ENCODE results near the gene SLC35F6. TPM values are rescaled to one million over a fixed set of nuclear protein-coding genes. Genes with fewer than 3 reads are reported as not detected.

Gene SLC35F6
- total and polyA plus RNA-seq, 4 donors, result 11.4 to 30.7 (median 19.0) TPM

- Histone ChIP-seq H3K36me3 (ENCODE audit: control insufficient read depth in 4 of 4, insufficient read depth in 3 of 4, low read depth in 1 of 4, low read length in 3 of 4) (no peaks in the 10 kb centered on the region), H3K27me3 (ENCODE audit: control insufficient read depth in 4 of 4, insufficient read depth in 4 of 4, low read length in 3 of 4) (no peaks in the 10 kb centered on the region), H3K9ac (ENCODE audit: low read depth in 1 of 2, low read length in 2 of 2) (no peak overlapping the region), H3K4me1 (ENCODE audit: control insufficient read depth in 4 of 4, insufficient read depth in 4 of 4, low read length in 3 of 4) (peaks cover 30 to 56% (median 42%) of the 10 kb centered on the region in 4 donors), H3K9me3 (ENCODE audit: control insufficient read depth in 4 of 4, low read length in 3 of 4) (no peaks in the 10 kb centered on the region), H3K27ac (ENCODE audit: low read depth in 1 of 2, low read length in 2 of 2) (no peak overlapping the region), H3K4me3 (ENCODE audit: low read depth in 1 of 3, low read length in 3 of 3) (no peak overlapping the region)
- DNase-seq (ENCODE audit: low spot score), result no peak
- TF ChIP-seq FOXA2 (IDR thresholded peaks at IDR 0.05), result peak; percentile 15
- no peak for TF ChIP-seq EGR1 (IDR thresholded peaks at IDR 0.05; ENCODE audit: low read depth in 2 of 2)
- TF ChIP-seq NR2F2 (IDR thresholded peaks at IDR 0.05), result no peak
- no peak for TF ChIP-seq REST (IDR thresholded peaks at IDR 0.05)
- TF ChIP-seq RXRA (IDR thresholded peaks at IDR 0.05), result peak; percentile 70 to 83
- no peak for TF ChIP-seq HNF4G (IDR thresholded peaks at IDR 0.05)
- TF ChIP-seq YY1 (IDR thresholded peaks at IDR 0.05), result peak; percentile 48
- peak; percentile 46 for TF ChIP-seq SP1 (IDR thresholded peaks at IDR 0.05)
- peak in 1 of 2 donors; percentile 27 for TF ChIP-seq RAD21 (IDR thresholded peaks at IDR 0.05)
- TF ChIP-seq ZBTB33 (IDR thresholded peaks at IDR 0.05), result no peak
- no peak for TF ChIP-seq TAF1 (conservative IDR thresholded peaks at IDR 0.05)
- TF ChIP-seq JUND (IDR thresholded peaks at IDR 0.05), result peak in 1 of 2 donors; percentile 50
- TF ChIP-seq MAX (IDR thresholded peaks at IDR 0.05), result peak; percentile 62
- peak in 1 of 2 donors; percentile 14 for TF ChIP-seq GABPA (IDR thresholded peaks at IDR 0.05 in 1 of 2, conservative IDR thresholded peaks at IDR 0.05 in 1 of 2)
- TF ChIP-seq ATF3 (IDR thresholded peaks at IDR 0.05), result no peak
- peak; percentile 21 for TF ChIP-seq FOXA1 (IDR thresholded peaks at IDR 0.05)
- no peak for TF ChIP-seq CTCF (IDR thresholded peaks at IDR 0.05; ENCODE audit: low read depth, low read length, missing input control)
- TF ChIP-seq HNF4A (conservative IDR thresholded peaks at IDR 0.05), result peak; percentile 39 to 60
- 92% methylated on average over 5 of the region's 5 CpGs for WGBS
Observed at GRCh38 chr2:26767894-26768487, 3.9 kb downstream of the SLC35F6 start.
